ENCODE measurements around the gene GPR17.

Gene GPR17

GRCh38 chr2:127669056-127669455 is 23.1 kb downstream of the GPR17 start:
- no peak for TF ChIP-seq CTCF (IDR thresholded peaks at IDR 0.05; ENCODE audit: insufficient read depth, low read depth, low read length, missing control alignments)
- DNase-seq (ENCODE audit: low read depth): no peak
- no peak overlapping the region for H3K4me3 ChIP-seq (ENCODE audit: low read depth, low read length)

GRCh38 chr2:127670055-127670956 is 24.4 kb downstream of the GPR17 start:
- TF ChIP-seq CTCF (IDR thresholded peaks at IDR 0.05; ENCODE audit: insufficient read depth, low read depth, low read length, missing control alignments): no peak

GRCh38 chr2:127670957-127671290 is 25.0 kb downstream of the GPR17 start:
- TF ChIP-seq CTCF (IDR thresholded peaks at IDR 0.05; ENCODE audit: insufficient read depth, low read depth, low read length, missing control alignments): no peak
- no peak for DNase-seq (ENCODE audit: low read depth)
- H3K4me3 ChIP-seq (ENCODE audit: low read depth, low read length): no peak overlapping the region

More at GRCh38 chr2:127670055-127670956, 24.4 kb downstream of the GPR17 start:
- no peak for DNase-seq (ENCODE audit: low read depth)
- H3K4me3 ChIP-seq (ENCODE audit: low read depth, low read length): no peak overlapping the region

GRCh38 chr2:127671557-127672302 is 25.8 kb downstream of the GPR17 start:
- H3K4me3 ChIP-seq (ENCODE audit: low read depth, low read length): no peak overlapping the region
- DNase-seq (ENCODE audit: low read depth): no peak
- no peak for TF ChIP-seq CTCF (IDR thresholded peaks at IDR 0.05; ENCODE audit: insufficient read depth, low read depth, low read length, missing control alignments)

GRCh38 chr2:127672341-127673224 is 26.6 kb downstream of the GPR17 start:
- DNase-seq (ENCODE audit: low read depth): no peak
- TF ChIP-seq CTCF (IDR thresholded peaks at IDR 0.05; ENCODE audit: insufficient read depth, low read depth, low read length, missing control alignments): no peak
- no peak overlapping the region for H3K4me3 ChIP-seq (ENCODE audit: low read depth, low read length)

GRCh38 chr2:127673291-127674069 is 27.5 kb downstream of the GPR17 start:
- no peak overlapping the region for H3K4me3 ChIP-seq (ENCODE audit: low read depth, low read length)
- TF ChIP-seq CTCF (IDR thresholded peaks at IDR 0.05; ENCODE audit: insufficient read depth, low read depth, low read length, missing control alignments): no peak
- no peak for DNase-seq (ENCODE audit: low read depth)

Measured in GM12865 (cell line).